Activated CD4-positive, CD25-positive, alpha-beta regulatory T cell (primary cell): ENCODE data around the gene CDK5RAP2.

ENCODE experiments used
- DNase-seq, 4 experiments: peaks; one replicate each; lab custom pipeline; 2025; lab: John Stamatoyannopoulos, UW

CDK5RAP2 gene

DNA sequence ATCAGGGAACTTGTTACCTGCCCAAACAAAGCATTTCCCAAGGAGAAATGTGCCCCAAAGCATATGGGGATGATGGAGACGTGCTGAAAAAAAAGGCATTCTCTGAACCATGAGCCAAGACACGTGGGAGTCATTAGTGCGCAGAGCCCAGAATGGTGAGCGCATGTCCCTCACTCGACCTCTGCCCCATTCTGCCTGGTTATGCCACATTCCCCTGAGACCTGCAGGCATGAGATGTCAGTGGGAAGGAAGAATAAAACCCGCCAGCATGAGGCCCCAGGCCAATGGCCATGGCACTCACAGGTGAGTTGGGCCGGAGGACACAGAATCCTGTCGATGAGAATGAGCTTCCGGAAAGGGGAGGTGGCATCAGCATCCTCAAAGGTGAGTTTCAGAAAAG lies 228.9 kb downstream of the CDK5RAP2 start:
- no peak for DNase-seq

DNA sequence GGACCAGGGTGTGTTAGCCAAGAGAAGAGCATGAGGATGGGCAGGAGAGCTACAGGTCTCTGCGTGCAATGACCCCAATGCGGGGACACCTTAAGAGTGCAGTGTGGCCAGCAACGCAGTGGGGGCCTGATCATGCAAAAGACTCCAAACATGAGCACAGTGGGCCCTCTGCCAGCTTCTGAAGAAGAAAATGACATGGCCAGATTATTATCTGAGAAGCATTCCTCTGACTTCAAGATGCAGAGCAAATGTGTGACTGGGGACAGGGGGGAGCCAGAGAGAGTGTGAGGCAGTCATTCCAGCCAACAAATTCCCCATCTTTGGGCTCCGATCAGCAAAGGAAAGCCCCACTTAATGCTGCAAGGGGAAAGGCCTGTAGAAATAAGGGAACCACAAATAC lies 229.4 kb downstream of the CDK5RAP2 start:
- DNase-seq, result no peak

DNA sequence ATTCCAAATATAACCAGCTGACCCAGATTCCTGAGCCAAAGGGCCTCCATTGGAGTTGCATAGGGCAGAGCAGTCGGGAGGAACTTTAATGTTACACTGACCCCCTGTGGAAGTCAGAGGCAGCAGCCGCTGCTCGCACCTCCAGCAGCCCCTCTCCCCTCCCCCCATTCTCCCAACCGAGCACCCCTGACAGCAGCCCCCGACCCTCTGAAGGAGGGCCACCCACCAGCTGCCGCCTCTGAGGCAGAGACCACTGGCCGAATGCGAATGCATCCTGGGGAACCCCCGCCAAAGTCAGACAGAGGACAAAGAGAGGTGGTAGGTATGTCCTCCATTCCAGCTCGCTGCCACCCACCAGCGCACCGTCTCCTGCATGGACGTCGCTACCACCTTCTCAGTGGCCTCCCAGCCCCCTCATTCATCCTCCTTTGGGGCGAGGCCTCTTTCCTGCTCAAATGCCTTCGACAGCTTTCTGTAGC lies 231.0 kb downstream of the CDK5RAP2 start:
- no peak for DNase-seq

DNA sequence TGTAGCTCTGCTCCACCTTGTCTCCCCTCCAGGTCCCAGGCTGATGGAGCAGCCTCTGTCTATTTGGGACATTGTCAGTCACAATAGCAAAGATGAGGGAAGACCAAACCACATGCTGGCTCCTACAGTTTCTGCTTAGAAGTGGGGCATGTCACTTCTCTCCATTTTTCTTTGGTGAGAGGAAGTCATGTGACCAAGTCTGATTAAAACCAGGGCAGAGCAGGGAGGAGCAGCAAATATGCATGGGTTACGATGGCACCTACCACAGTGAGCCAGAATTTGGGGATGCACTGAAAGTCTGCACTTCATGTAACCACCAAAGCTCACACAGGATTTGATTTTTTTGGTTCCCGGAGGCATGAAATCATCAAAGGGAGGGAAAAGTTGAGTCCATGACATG lies 234.6 kb downstream of the CDK5RAP2 start:
- DNase-seq, result no peak

DNA sequence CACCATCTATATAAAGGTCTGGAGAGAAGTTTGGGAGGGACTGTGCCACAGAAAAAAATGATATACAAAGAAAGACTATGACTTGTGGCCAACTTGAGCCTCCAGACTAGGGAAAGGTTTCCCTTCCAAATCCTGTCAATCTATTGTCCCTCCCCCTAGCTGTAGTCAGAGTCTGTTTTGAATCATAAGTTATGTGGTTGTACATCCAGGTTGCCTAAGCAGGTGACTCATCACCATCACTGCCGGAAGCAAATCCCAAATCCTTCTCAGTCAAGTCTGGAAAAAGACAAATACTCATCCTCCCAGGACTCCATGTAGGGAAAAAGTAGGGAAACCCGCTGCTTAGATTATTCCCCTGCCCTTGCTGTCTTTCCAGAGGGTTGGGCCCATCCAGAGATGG lies 235.7 kb downstream of the CDK5RAP2 start:
- no peak for DNase-seq

DNA sequence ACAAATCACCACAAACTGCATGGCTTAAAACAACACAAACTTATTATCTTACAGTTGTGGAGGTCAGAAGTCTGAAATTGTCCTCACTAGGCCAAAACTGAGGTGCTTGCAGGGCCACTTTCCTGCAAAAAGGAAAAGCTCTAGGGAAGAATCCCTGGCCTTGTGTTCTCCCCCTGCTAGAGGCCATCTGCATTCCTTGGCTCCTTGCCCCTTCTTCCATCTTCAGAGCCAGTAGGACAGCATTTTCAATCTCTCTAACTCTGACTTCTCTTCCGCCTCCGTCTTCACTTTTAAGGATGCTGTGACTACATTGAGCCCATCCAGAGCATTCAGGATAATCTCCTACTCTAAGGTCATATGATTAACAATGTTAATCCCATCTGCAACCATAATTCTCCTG lies 236.6 kb downstream of the CDK5RAP2 start:
- DNase-seq, result no peak
